ENCODE results near the gene COQ4.
A peak's percentile ranks its signal among the peaks of the same experiment; 100 is the strongest.
"Not testable (repeated sequence)": the region's sequence is repeated elsewhere in the genome, so short reads cannot be mapped to it uniquely, and the experiment has no call there.

COQ4 gene

DNA sequence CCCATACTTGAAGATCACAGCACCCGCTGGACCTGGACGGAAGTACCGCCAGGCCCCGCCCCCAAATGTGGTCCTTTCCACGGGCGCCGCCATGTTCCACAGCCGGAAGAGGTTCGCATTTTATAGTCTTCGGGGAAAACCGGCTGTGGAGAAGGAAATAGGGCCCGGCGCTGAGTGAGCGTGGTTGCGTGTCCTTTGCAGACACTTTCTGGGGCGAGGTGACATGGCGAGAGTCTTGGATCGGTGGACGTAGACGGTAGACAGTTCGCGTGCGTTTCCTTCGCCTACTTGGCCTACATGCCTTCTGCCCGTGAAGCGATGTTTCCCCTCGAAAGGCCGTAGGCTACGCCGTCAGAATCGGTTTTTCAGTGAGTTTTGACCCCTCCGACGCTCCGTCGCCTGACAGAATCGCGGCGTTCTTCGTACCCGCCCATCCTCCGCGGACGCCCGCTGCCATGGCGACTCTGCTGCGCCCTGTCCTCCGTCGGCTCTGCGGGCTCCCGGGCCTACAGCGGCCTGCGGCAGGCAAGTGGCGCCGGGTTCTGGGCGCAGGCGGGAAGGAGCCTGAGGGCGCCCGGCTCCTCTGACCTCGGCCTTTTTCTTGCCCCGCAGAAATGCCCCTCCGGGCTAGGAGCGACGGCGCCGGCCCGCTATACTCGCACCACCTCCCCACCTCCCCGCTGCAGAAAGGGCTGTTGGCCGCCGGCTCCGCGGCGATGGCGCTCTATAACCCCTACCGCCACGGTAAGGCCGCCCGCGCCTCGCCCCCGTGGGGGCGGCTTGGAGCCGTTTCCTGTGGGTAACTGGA is at the start of gene COQ4, which contains the start of gene TRUB2:
Gene COQ4 (plus strand): TSS at position 436 of the 808 bp plus-strand sequence. CDS start 20 bp downstream, at position 456.
Gene TRUB2 (minus strand): TSS at position 44 of the 808 bp plus-strand sequence. CDS start 39 bp downstream, at position 5.
- in situ Hi-C loops (cut with HindIII; ENCODE audit: low pct_unique_long_range_greater_than_20kb, low sequenced_read_pairs) = no loop called here
- no peak for TF ChIP-seq JUND (IDR thresholded peaks at IDR 0.05; ENCODE audit: low read depth)

DNA sequence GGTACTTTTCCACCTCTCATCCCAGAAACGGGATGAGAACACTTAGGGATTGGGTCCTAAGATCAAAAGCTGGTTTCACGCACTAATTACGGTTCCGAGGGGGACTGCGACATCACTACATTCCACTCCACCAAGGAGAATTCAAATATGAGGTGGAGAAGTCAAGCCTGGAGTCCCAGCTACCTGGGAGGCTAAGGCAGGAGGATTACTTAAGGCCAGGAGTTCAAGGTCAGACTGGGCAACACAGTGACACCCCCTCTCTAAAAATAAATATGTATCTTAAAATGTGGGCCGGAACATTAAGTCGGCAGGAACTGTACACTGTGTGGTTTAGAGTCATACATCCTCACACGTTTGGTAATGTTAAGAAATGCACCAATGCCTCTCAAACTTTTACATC is 48.4 kb upstream of the COQ4 start:
- TF ChIP-seq JUND (IDR thresholded peaks at IDR 0.05; ENCODE audit: low read depth) = no peak
- in situ Hi-C loops (cut with HindIII; ENCODE audit: low pct_unique_long_range_greater_than_20kb, low sequenced_read_pairs) = no loop called here
- DNase-seq (ENCODE audit: low read depth in 1 of 2, low spot score in 1 of 2) = no peak

More for the DNA sequence above, at the start of gene COQ4, which contains the start of gene TRUB2:
- DNase-seq (ENCODE audit: low read depth in 1 of 2, low spot score in 1 of 2) = peak; percentile 96 to 97

DNA sequence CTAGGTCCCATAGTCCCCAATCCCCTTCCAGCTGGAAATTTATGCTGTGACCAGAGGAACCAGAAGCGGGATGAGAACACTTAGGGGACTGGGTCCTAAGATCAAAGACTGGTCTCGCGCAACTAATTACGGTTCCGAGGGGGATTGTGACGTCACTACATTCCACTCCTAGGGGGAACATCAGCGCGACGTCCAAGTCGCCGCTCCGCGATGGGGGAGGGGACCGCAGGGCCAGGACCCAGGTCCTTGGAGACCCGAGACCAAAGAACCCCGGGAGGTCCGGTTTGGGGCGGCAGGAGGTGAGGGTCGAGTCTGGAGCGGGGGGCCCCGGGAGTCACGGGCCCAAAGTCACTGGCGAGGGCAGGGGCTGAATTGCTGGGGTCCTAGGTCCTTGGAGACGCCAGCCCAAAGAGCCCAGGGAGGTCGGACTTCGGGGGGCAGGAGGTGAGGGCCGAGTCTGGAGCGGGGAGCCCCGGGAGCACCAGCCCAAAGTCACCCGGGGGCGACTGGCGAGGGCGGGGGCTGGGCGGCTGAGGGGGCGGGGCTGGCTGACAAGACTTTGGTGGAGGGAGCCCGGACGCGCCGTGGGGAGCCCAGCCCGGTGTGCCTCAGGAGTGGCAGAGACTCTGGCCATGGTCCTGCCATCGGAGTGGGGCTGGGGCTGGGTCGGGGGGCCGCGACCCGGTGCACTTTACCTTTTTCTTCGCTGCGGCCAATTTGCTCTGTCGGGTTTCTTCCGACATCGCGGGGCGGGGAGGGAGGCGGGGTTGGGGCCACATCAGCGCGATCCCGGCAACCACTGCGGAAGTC is 47.2 kb upstream of the COQ4 start, which contains the start of gene GOLGA2:
Gene GOLGA2 (minus strand): TSS at position 810 of the 810 bp plus-strand sequence. CDS start 31 bp downstream, at position 779.
- peak; percentile 60 to 67 for DNase-seq (ENCODE audit: low read depth in 1 of 2, low spot score in 1 of 2)
- in situ Hi-C loops (cut with HindIII; ENCODE audit: low pct_unique_long_range_greater_than_20kb, low sequenced_read_pairs) = no loop called here
- no peak for TF ChIP-seq JUND (IDR thresholded peaks at IDR 0.05; ENCODE audit: low read depth)

DNA sequence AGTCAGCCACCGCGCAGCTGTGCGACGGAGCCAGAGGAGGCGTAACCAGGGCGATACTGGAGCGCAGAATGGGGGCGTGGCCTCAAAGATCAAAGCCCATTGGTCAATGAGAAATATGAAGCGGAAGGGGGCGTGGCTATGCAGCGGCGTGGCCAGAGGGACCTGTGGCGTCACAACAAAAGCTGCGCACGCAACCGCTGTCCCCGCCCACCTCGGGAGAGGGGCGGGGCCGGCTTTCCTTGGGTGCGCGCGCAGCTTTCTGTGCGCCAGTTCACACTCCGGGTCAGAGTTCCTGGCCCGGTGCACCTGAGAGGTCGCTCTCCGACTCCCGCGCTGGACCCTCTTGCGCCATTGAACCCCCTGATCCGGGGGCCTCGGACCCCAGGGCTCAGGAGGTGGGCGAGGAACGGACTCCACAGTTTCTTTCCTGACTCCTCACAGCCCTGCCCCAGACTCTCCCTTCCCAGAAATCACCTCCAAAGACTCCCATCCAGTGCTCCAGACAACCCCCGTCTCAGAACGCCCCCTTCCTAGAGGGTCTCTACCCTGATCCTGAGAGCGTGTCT is 46.5 kb upstream of the COQ4 start, which contains the start of gene SWI5:
Gene SWI5 (plus strand): TSS at position 269 of the 566 bp plus-strand sequence.
- in situ Hi-C loops (cut with HindIII; ENCODE audit: low pct_unique_long_range_greater_than_20kb, low sequenced_read_pairs) = no loop called here
- peak; percentile 99 to 100 for DNase-seq (ENCODE audit: low read depth in 1 of 2, low spot score in 1 of 2)
- no peak for TF ChIP-seq JUND (IDR thresholded peaks at IDR 0.05; ENCODE audit: low read depth)

DNA sequence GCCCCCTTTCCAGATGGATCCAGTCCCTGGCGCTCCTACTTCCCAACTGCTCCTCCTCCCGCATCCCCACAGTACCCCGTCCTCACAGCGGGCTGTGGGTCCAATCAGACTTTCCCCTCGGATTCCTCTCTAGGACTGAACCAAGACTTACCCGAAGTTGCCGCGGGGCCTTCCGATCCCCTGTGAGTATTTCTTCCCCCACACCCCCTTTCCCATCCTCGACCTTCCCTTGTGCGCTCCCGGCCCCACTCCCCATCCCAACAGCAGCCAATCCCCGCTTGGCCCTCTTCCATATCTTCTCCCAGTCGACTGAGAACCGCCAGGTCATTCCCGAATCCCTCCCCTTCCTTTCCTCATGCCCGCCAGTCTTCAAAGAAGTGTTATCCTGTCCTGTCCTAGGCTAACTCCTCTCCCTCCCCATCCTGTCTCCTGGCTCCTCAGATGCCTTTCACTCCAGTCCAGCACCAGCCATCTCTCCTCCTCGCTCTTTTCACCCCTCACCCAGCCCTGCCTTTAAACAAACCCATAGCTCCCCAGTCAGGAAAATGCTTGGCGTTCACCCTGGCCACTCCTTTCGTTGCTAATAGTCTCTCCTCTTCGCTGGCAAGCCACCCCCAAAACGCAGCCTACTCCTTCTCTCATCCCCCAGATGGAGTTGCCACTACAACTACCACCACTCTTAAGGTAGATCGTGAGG is 45.9 kb upstream of the COQ4 start:
- no peak for TF ChIP-seq JUND (IDR thresholded peaks at IDR 0.05; ENCODE audit: low read depth)
- no peak for DNase-seq (ENCODE audit: low read depth in 1 of 2, low spot score in 1 of 2)
- in situ Hi-C loops (cut with HindIII; ENCODE audit: low pct_unique_long_range_greater_than_20kb, low sequenced_read_pairs) = no loop called here

DNA sequence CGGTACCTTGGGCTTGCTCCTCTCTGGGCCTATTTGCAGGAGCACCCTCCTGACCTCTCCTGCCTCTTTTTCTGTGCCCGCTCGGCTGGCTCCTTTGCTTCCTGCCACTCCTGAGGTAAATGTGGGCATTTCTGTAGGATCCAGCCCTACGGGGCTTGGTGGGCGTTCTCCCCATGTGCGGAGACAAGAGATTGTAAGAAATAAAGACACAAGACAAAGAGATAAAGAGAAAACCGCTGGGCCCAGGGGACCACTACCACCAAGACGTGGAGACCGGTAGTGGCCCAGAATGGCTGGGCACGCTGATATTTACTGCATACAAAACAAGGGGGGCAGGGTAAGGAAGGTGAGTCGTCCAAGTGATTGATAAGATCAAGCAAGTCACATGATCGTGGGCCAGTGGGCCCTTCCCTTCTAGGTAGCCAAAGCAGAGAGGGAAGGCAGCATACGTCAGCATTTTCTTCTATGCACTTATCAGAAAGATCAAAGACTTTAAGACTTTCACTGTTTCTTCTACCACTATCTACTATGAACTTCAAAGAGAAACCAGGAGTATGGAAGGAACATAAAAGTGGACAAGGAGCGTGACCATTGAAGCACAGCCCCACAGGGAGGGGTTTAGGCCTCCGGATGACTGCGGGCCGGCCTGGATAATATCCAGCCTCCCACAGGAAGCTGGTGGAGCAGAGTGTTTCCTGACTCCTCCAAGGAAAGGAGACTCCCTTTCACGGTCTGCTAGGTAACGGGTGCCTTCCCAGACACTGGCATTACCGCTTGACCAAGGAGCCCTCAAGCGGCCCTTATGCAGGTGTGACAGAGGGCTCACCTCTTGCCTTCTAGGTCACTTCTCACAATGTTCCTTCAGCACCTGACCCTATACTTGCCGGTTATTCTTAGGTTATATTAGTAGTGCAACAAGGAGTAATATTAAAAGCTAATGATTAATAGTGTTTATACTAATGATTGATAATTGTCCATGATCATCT is 43.3 kb upstream of the COQ4 start:
- DNase-seq (ENCODE audit: low read depth in 1 of 2, low spot score in 1 of 2); in situ Hi-C loops (cut with HindIII; ENCODE audit: low pct_unique_long_range_greater_than_20kb, low sequenced_read_pairs): not testable (repeated sequence)

DNA sequence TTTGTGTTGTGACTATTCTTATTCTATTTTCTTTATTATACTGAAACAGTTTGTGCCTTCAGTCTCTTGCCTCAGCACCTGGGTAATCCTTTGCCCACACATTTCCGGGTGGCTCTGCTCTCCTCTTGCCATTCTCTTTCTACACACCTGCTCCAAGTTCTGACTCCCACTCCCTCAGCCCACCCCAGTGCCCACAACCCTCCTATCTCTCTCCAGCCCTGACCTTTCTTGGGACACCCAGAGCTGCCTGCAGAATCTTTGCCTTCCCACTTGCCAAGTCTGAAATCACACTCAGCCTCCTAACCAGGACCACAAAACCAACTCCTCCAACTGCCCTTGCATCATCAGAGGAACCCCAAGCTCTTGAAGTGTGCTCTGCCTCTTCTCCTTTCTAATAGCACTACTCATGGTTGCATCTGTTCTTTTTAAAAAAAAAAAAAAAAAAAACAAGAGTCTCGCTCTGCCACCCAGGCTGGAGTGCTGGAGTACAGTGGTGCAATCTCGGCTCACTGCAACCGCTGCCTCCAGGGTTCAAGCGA is 42.5 kb upstream of the COQ4 start:
- no peak for DNase-seq (ENCODE audit: low read depth in 1 of 2, low spot score in 1 of 2)
- in situ Hi-C loops (cut with HindIII; ENCODE audit: low pct_unique_long_range_greater_than_20kb, low sequenced_read_pairs) = no loop called here
- TF ChIP-seq JUND (IDR thresholded peaks at IDR 0.05; ENCODE audit: low read depth) = no peak

DNA sequence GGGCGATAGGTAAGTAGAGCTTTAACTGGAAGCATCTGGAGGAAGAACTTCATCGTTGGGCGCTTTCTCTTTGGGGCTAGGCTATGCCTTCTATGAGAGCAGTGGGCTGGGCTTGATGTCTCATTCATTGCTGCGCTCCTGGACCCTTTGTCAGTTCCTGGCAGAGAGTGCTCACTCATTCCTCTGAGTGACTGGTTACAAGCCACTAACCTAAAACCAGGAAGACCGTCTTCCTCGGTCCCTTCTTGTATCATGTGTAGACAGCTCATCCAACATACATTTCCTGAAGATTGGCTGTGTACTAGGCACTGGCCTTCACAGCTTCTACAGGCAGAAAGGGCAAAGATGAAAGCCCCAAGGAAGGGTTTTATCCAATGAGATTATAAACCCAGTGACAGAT is 40.1 kb upstream of the COQ4 start:
- no peak for DNase-seq (ENCODE audit: low read depth in 1 of 2, low spot score in 1 of 2)
- in situ Hi-C loops (cut with HindIII; ENCODE audit: low pct_unique_long_range_greater_than_20kb, low sequenced_read_pairs) = no loop called here
- no peak for TF ChIP-seq JUND (IDR thresholded peaks at IDR 0.05; ENCODE audit: low read depth)

DNA sequence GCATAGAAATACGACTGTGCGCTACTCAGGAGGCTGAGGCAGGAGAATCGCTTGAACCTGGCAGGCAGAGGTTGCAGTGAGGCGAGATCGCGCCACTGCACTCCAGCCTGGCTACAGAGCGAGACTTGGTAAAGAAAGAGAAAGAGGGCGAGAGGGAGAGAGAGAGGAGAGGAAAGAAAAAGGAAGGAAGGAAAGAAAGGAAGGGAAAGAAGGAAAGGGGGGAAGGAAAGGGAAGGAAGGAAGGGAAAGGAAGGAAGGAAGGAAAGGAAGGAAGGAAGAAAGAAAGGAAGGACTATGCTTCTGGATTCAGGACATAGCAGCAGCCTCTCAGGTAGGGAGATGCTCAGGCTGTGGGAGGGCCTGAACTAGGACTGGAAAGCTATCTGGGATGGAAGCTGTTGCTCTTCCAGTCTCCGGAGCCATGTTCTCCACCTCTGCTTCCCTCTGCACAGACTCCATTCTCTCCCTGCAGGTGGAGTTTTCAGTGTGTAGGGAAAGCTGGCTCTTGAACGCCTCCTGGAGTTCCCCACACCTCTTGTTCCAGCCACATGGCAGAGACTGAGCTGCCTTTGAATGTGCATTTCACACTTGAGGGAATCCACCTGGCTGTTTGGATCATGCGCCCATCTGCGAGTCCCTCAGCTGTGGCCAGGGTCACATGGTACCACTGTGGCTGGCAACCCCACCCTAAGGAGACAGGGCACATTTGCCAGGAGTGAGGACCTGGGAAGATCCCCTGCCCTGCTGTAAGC is 37.4 kb upstream of the COQ4 start:
- no peak for DNase-seq (ENCODE audit: low read depth in 1 of 2, low spot score in 1 of 2)
- no peak for TF ChIP-seq JUND (IDR thresholded peaks at IDR 0.05; ENCODE audit: low read depth)
- in situ Hi-C loops (cut with HindIII; ENCODE audit: low pct_unique_long_range_greater_than_20kb, low sequenced_read_pairs) = no loop called here

DNA sequence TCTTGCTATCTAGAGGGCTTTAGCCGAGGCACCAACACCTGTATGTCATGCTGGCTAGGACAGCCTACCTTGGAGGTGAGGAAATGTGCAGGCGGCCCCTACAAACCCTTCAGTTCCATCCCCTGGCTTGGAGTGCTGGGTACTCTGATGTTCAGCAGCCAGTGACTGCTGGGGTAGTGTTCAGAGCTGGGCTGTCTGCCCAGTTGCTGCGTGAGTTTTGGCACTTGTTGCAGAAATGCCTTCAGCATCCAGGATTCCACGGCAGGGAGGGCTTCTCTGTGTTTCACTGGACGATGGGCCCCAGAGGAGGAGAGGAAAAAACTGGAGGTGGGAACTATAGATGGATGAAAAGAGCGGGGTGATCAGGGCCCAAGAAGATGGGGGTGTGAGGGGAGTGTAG is 36.2 kb upstream of the COQ4 start:
- DNase-seq (ENCODE audit: low read depth in 1 of 2, low spot score in 1 of 2) = no peak

More for the DNA sequence above, 36.2 kb upstream of the COQ4 start:
- TF ChIP-seq JUND (IDR thresholded peaks at IDR 0.05; ENCODE audit: low read depth) = no peak
- in situ Hi-C loops (cut with HindIII; ENCODE audit: low pct_unique_long_range_greater_than_20kb, low sequenced_read_pairs) = no loop called here
